ENCODE measurements around the gene AIP.

GRCh38 chr11:67468759-67469507 lies 13.9 kb upstream of the AIP start, which contains the start of gene TMEM134:
- TF ChIP-seq, protein P1, sequence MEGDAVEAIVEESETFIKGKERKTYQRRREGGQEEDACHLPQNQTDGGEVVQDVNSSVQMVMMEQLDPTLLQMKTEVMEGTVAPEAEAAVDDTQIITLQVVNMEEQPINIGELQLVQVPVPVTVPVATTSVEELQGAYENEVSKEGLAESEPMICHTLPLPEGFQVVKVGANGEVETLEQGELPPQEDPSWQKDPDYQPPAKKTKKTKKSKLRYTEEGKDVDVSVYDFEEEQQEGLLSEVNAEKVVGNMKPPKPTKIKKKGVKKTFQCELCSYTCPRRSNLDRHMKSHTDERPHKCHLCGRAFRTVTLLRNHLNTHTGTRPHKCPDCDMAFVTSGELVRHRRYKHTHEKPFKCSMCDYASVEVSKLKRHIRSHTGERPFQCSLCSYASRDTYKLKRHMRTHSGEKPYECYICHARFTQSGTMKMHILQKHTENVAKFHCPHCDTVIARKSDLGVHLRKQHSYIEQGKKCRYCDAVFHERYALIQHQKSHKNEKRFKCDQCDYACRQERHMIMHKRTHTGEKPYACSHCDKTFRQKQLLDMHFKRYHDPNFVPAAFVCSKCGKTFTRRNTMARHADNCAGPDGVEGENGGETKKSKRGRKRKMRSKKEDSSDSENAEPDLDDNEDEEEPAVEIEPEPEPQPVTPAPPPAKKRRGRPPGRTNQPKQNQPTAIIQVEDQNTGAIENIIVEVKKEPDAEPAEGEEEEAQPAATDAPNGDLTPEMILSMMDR (IDR thresholded peaks at IDR 0.05; ENCODE audit: borderline replicate concordance, extremely low read depth, low read length, poor library complexity, severe bottlenecking) = peak; percentile 77
- TF ChIP-seq EZH2 (IDR thresholded peaks at IDR 0.05; ENCODE audit: borderline replicate concordance, low read depth, low read length, severe bottlenecking) = no peak

All from DND-41 (cell line).